ENCODE results near the gene THEM4. TPM values are rescaled to one million over a fixed set of nuclear protein-coding genes. Genes with fewer than 3 reads are reported as not detected.

THEM4 gene
- total RNA-seq, 2 experiments from 2014 or later: 20.1 to 22.0 TPM

DNA sequence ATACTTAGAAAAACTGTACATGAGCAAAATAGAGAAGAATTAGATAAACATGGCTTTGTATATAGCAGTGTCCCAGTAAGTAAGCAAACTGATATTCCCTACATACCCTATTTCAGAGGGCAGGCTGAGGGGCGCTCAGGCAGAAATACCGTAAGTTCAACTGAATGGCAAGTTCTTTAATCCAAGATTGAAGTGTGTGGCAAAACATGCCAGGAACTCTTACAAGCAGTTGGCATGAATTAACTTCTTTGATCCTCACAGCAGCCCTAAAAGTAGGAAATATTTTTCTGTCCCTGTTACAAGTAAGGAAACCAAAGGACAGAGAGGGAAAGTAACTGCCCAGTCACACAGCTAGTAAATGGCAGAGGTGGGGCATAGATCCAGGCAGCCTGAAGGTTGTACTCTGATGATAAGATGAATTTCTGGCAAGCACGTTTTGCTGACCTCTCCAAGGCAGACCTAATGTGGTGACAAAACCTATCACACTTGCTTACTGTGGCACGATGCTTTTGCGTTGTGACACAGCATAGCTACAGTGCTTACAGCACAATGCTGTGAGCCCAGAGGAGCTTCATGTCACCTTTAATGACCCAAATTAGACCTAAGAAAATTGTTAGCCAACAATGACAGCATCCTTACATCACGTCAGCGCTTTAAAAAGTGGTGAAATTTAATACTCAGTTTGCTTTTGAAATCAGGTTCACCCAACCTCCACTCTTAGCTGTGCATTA is 35.0 kb upstream of the THEM4 start:
- Mint-ChIP-seq H3K4me3 (no peak overlapping the region), H3K9me3 (no peaks in the 10 kb centered on the region), H3K27ac (no peak overlapping the region), H3K4me1 (ENCODE audit: low read depth) (peaks cover 33% of the 10 kb centered on the region), H3K27me3 (ENCODE audit: low read depth) (no peaks in the 10 kb centered on the region), H3K36me3 (ENCODE audit: low read depth) (no peaks in the 10 kb centered on the region)
- intact Hi-C loops (cut with micrococcal nuclease): no loop called here
- no peak for DNase-seq
- CTCF ChIA-PET: interaction anchor here (1.0 to 3.2 kb wide), 2 partner anchors 23 to 57 kb away, joined by 4 to 12 read pairs; no protein-coding TSS in a partner anchor

DNA sequence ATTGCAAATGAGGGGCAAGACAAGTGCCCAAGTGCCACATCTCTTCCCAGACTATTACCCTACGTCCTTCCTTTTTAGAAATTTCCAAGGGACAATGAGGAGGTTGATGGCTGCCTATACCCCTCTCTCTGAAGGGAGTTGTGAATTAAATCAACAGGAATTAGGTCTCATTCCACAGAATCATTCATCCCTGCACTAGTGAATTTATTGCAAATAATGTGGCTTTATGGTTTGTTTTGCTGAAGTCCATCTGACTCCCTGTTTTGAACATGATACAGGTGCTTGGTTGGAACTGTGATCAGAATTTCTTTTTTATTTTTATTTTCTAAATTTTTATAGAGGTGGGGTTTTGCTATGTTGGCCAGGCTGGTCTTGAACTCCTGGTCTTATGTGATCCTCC is 34.3 kb upstream of the THEM4 start:
- DNase-seq: no peak
- H3K4me3 Mint-ChIP-seq: no peak overlapping the region
- CTCF ChIA-PET: no interaction called here

DNA sequence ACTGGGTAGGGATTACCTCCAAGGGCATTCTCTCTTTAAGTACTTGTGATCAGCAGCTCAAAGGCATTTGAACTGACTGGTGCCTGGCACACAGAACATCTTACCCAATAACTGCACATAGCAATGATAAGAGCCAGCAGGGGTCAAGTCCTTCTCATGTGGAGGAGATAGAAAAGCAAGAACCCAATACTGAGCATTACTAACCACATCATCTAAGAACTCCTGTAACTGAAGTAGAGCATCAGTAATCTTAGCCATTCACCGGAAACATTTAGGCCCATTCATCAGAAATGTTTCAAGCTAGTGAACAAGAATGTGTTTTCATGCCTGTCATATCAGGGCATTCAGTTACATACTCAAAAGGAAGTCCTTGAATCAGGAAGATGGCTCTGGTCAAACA is 33.6 kb upstream of the THEM4 start:
- Mint-ChIP-seq H3K9me3 (no peaks in the 10 kb centered on the region), H3K27me3 (ENCODE audit: low read depth) (no peaks in the 10 kb centered on the region), H3K36me3 (ENCODE audit: low read depth) (no peaks in the 10 kb centered on the region), H3K27ac (no peak overlapping the region), H3K4me1 (ENCODE audit: low read depth) (peaks cover 33% of the 10 kb centered on the region), H3K4me3 (no peak overlapping the region)
- CTCF ChIA-PET: no interaction called here
- DNase-seq: no peak
- intact Hi-C loops (cut with micrococcal nuclease): no loop called here

More for the DNA sequence above, 34.3 kb upstream of the THEM4 start:
- H3K27ac Mint-ChIP-seq: no peak overlapping the region
- H3K4me1 Mint-ChIP-seq (ENCODE audit: low read depth): peaks cover 33% of the 10 kb centered on the region
- no peaks in the 10 kb centered on the region for H3K9me3 Mint-ChIP-seq
- H3K27me3 Mint-ChIP-seq (ENCODE audit: low read depth): no peaks in the 10 kb centered on the region
- intact Hi-C loops (cut with micrococcal nuclease): no loop called here
- H3K36me3 Mint-ChIP-seq (ENCODE audit: low read depth): no peaks in the 10 kb centered on the region

DNA sequence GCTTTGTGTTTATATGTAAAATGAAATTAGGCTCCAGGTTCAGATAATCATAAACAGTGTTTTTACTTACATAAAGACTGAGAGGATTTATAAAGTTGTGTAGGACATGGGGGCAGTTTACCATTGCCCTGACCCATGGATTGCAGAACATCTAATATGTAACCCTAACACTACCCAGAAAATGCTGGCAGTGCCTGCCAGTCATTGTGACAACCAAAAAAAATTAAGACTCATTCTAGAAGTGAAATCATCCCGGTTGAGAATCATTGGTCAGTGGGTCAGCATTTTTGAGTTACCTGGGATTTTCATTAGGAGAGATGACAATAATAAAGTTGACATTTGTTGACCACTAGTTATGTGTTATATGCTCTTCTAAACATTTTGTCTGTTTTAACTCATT is 31.2 kb upstream of the THEM4 start:
- intact Hi-C loops (cut with micrococcal nuclease): no loop called here
- no peaks in the 10 kb centered on the region for H3K9me3 Mint-ChIP-seq
- no peaks in the 10 kb centered on the region for H3K36me3 Mint-ChIP-seq (ENCODE audit: low read depth)
- no peaks in the 10 kb centered on the region for H3K27me3 Mint-ChIP-seq (ENCODE audit: low read depth)
- no peak overlapping the region for H3K27ac Mint-ChIP-seq
- H3K4me1 Mint-ChIP-seq (ENCODE audit: low read depth): peaks cover 18% of the 10 kb centered on the region
- CTCF ChIA-PET: interaction anchor here (1.1 to 1.5 kb wide), 3 partner anchors 27 to 61 kb away, joined by 5 to 12 read pairs (median 11); no protein-coding TSS in a partner anchor
- DNase-seq: no peak
- no peak overlapping the region for H3K4me3 Mint-ChIP-seq

DNA sequence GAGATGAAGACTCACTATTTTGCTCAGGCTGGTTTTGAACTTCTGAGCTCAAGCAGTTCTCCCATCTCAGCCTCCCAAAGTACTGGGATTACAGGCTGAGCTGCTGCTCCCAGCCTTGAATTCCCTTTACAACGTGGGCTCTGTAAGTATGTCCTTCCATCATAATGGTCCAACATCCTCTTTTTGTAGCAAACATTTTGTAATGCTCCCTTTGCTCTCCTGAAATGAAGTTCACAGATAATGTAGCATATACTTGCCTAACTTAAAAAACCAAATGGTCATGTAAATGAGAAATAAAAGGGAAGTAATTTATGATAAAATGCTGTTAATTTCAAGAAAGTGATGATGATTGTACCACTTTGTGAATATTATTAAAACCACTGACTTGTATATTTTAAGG is 30.5 kb upstream of the THEM4 start:
- no peak overlapping the region for H3K4me3 Mint-ChIP-seq
- DNase-seq: no peak
- intact Hi-C loops (cut with micrococcal nuclease): no loop called here

DNA sequence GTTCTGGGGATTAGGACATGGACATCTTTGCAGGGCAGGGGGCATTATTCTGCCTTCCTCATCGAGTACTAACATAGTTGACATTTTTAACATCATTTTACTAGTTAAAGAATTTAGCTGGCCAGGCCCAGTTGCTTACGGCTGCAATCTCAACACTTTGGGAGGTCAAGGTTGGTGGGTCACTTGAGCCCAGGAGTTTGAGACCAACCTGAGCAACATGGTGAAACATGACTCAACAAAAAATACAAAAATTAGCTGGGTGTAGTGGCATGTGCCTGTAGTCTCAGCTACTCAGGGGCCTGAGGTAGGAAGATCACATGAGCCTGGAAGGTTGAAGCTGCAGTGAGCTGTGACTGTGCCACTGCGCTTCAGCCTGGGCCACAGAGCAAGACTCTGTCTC is 29.8 kb upstream of the THEM4 start:
- Mint-ChIP-seq H3K27me3 (ENCODE audit: low read depth) (peaks cover 3% of the 10 kb centered on the region), H3K27ac (no peak overlapping the region), H3K36me3 (ENCODE audit: low read depth) (no peaks in the 10 kb centered on the region), H3K4me1 (ENCODE audit: low read depth) (peaks cover 10% of the 10 kb centered on the region), H3K9me3 (no peaks in the 10 kb centered on the region), H3K4me3 (no peak overlapping the region)
- intact Hi-C loops (cut with micrococcal nuclease): no loop called here
- DNase-seq: no peak
- CTCF ChIA-PET: interaction anchor here (0.7 to 11.3 kb wide), 6 partner anchors 14 to 83 kb away, joined by 3 to 233 read pairs (median 3); partner anchors contain the start of gene S100A10

More for the DNA sequence above, 30.5 kb upstream of the THEM4 start:
- H3K36me3 Mint-ChIP-seq (ENCODE audit: low read depth): no peaks in the 10 kb centered on the region
- H3K27me3 Mint-ChIP-seq (ENCODE audit: low read depth): peaks cover 1% of the 10 kb centered on the region
- H3K27ac Mint-ChIP-seq: no peak overlapping the region
- H3K9me3 Mint-ChIP-seq: no peaks in the 10 kb centered on the region
- CTCF ChIA-PET: interaction anchor here (1.1 to 11.3 kb wide), 3 partner anchors 28 to 59 kb away, joined by 3 to 233 read pairs (median 3); partner anchors contain the start of gene S100A10
- peaks cover 10% of the 10 kb centered on the region for H3K4me1 Mint-ChIP-seq (ENCODE audit: low read depth)

DNA sequence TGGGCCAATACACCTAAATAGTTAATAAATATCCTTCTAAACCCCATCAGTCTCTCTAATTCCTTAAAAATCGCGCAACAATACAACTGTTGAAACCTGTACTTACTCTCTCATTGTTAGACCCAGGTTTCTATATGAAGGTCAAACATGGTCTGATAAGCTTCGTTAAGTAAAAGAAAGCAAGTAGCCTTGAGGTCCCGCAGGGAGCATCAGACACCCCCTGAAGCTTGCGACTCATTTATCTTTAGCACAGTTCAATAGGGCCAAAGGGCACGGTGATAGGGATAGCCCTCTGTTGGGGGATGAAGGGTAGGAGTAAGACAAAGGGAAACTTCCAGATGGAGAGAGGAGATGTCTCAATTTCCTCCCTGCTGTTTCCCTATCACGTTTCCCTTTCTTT is 27.3 kb upstream of the THEM4 start:
- no peak overlapping the region for H3K27ac Mint-ChIP-seq
- no peaks in the 10 kb centered on the region for H3K9me3 Mint-ChIP-seq
- no peaks in the 10 kb centered on the region for H3K36me3 Mint-ChIP-seq (ENCODE audit: low read depth)
- no peak overlapping the region for H3K4me3 Mint-ChIP-seq
- H3K27me3 Mint-ChIP-seq (ENCODE audit: low read depth): peaks cover 3% of the 10 kb centered on the region
- intact Hi-C loops (cut with micrococcal nuclease): no loop called here
- CTCF ChIA-PET: interaction anchor here (0.7 to 11.3 kb wide), 12 partner anchors 9 to 117 kb away, joined by 3 to 233 read pairs (median 6); partner anchors contain the start of gene S100A10
- DNase-seq: no peak
- H3K4me1 Mint-ChIP-seq (ENCODE audit: low read depth): peaks cover 6% of the 10 kb centered on the region

DNA sequence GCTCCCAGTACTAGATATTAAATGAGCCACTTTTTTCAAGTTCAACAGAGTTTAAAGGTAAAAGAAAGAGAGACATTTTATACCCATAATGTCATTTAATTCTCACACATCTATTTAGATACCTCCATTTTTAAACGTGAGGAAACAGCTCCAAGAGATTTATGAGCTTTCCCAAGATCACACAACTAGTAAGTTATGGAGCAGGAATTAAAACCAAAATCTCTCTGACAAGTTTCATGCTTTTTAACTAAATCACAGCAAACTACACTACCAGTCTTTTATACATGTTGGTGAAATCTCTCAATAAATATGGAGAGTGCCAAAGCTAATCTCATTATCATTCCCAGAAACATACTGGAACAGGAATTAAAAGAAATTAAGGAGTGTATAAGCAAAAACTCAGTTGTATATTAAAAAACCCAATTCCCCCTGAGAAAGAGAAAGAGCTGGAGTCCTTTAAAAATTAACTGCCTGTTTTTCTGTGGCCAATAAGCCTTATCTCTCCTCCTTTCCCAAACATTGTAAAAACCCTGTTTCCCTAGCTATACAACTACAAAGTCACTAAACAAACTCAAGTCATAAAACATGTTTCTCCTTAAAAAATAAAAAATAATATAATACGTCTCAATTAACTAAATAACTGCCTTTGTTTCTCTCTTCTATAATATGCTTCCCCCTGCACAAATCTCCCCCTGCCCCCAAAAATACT is 26.7 kb upstream of the THEM4 start:
- H3K27me3 Mint-ChIP-seq (ENCODE audit: low read depth): peaks cover 3% of the 10 kb centered on the region
- no peak for DNase-seq
- no peaks in the 10 kb centered on the region for H3K9me3 Mint-ChIP-seq
- H3K36me3 Mint-ChIP-seq (ENCODE audit: low read depth): no peaks in the 10 kb centered on the region
- no peak overlapping the region for H3K4me3 Mint-ChIP-seq
- intact Hi-C loops (cut with micrococcal nuclease): loop anchor here (2.0 kb wide), 2 partner anchors 47 to 249 kb away; no protein-coding TSS in a partner anchor
- no peak overlapping the region for H3K27ac Mint-ChIP-seq
- CTCF ChIA-PET: interaction anchor here (0.7 to 11.3 kb wide), 17 partner anchors 9 to 117 kb away, joined by 3 to 233 read pairs (median 5); partner anchors contain the start of gene S100A10
- H3K4me1 Mint-ChIP-seq (ENCODE audit: low read depth): peaks cover under 1% of the 10 kb centered on the region

DNA sequence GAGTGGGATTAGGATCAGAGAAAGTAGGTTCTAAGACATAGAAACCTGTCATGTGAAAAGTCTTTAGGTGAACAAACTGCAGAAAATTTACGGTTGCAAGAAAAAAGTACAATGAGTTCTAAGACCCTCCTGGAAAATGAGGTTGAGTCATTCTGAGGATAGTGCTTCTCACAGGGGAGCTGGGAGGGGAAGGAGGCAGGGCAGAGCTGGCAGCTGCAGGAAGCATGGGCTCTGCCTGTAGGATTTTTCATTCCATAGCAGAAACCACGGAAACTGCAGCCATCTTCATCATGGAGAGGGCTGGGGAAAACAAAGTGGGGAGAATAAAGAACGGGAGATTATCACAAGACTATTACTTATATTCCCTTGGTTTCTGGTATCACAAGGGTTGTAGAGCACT is 25.8 kb upstream of the THEM4 start:
- H3K4me3 Mint-ChIP-seq: no peak overlapping the region
- intact Hi-C loops (cut with micrococcal nuclease): loop anchor here (2.0 kb wide), 2 partner anchors 46 to 250 kb away; no protein-coding TSS in a partner anchor
- no peaks in the 10 kb centered on the region for H3K4me1 Mint-ChIP-seq (ENCODE audit: low read depth)
- CTCF ChIA-PET: interaction anchor here (0.9 to 11.3 kb wide), 11 partner anchors 15 to 118 kb away, joined by 3 to 233 read pairs (median 8); partner anchors contain the start of gene S100A10
- H3K36me3 Mint-ChIP-seq (ENCODE audit: low read depth): no peaks in the 10 kb centered on the region
- H3K27me3 Mint-ChIP-seq (ENCODE audit: low read depth): peaks cover 3% of the 10 kb centered on the region
- DNase-seq: no peak
- no peaks in the 10 kb centered on the region for H3K9me3 Mint-ChIP-seq
- H3K27ac Mint-ChIP-seq: no peak overlapping the region

DNA sequence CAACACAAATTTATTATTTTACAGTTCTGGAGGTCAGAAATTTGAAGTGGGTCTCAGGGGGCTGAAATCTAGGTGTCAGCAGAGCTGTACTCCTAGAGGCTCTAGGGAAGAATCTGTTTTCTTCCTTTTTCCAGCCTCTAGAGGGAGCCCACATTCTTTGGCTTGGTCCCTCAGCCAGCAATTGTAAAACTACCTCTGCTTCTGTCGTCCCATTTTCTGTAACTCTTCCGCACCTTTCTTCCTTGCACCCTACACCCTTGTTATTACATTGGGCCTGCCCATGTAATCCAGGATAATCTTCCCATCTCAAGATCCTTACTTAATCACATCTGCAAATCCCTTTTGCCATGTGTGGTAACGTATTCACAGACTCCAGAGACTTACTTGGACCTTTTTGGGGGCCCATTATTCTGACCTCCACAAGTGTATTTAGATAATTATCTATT is 24.8 kb upstream of the THEM4 start:
- H3K9me3 Mint-ChIP-seq: no peaks in the 10 kb centered on the region
- H3K36me3 Mint-ChIP-seq (ENCODE audit: low read depth): no peaks in the 10 kb centered on the region
- H3K27ac Mint-ChIP-seq: no peak overlapping the region
- no peaks in the 10 kb centered on the region for H3K4me1 Mint-ChIP-seq (ENCODE audit: low read depth)
- H3K4me3 Mint-ChIP-seq: no peak overlapping the region
- CTCF ChIA-PET: interaction anchor here (0.6 to 11.3 kb wide), 14 partner anchors 9 to 178 kb away, joined by 3 to 233 read pairs (median 5); partner anchors contain the start of gene S100A10
- intact Hi-C loops (cut with micrococcal nuclease): loop anchor here (1.0 to 2.0 kb wide), 4 partner anchors 34 to 251 kb away; no protein-coding TSS in a partner anchor
- peak; percentile 64 for DNase-seq
- peaks cover 3% of the 10 kb centered on the region for H3K27me3 Mint-ChIP-seq (ENCODE audit: low read depth)

DNA sequence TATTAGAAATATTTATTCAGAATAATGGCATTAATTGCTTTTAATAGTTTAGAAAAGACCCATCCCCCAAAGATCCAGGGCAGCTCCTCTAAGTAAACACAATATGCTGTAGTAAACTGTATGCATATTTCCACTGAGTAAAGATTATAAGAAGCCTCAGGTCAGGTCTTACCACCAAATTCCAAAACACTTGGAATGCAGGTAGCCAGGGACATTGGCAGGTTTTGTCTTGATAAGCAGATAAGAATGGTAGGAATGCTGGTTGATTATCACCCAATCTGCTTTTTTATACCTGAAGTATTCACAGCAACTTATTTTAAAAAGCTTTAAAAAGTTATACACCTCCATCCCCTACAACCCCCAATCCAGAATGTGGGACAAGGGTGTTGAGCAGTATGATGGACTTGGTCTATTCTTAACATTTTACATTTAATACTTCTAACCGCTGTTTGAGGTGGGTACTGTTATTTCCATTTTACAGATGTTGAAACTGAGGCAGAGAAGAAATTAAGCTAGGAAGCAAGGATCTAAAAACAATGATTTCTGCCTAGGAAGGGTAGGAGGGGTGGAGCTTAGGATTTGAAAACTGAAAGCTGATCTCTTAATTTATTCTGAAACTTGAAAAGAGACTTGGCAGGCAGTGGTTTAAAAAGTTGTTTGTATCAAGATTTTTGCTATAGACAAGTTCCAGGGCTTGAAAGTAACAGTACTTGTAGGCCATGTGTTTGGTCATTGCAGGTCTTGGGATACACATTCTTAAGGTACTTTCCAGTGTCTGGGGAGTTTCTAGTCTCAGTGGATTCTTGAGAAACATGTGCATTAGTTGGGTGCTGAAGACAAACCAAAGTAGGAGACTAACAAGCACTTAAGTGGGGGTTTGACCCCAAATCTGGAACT is 15.6 kb upstream of the THEM4 start:
- CTCF ChIA-PET: interaction anchor here (0.8 to 1.3 kb wide), 5 partner anchors 9 to 94 kb away, joined by 3 to 5 read pairs (median 3); no protein-coding TSS in a partner anchor
- Mint-ChIP-seq H3K4me3 (no peak overlapping the region), H3K27me3 (ENCODE audit: low read depth) (no peaks in the 10 kb centered on the region), H3K27ac (peak overlapping the region; percentile 48), H3K36me3 (ENCODE audit: low read depth) (no peaks in the 10 kb centered on the region), H3K9me3 (no peaks in the 10 kb centered on the region), H3K4me1 (ENCODE audit: low read depth) (peaks cover 12% of the 10 kb centered on the region)
- intact Hi-C loops (cut with micrococcal nuclease): no loop called here
- no peak for DNase-seq
